Activated CD4-positive, alpha-beta T cell treated with anti-CD3 and anti-CD28 coated beads, Interleukin-2, amount 10 ng/mL, durations not matched to agents 24 days and 14 days (primary cell): ENCODE data around the gene PSMD11. TPM values are rescaled to one million over a fixed set of nuclear protein-coding genes. Genes with fewer than 3 reads are reported as not detected.

Source experiments
- DNase-seq: peaks from one replicate; pipeline ENCODE4 v3.0.0; 2022
- H3K27ac Mint-ChIP-seq: one replicate; pipeline ENCODE4 v1.8.0; 2022; ENCODE audit warnings: mild to moderate bottlenecking, mixed read lengths
- H3K27me3 Mint-ChIP-seq: one replicate; pipeline ENCODE4 v1.8.0; 2022; ENCODE audit warnings: mixed read lengths
- H3K36me3 Mint-ChIP-seq: one replicate; pipeline ENCODE4 v1.8.0; 2022; ENCODE audit warnings: low read depth, mild to moderate bottlenecking, mixed read lengths
- H3K4me1 Mint-ChIP-seq: one replicate; pipeline ENCODE4 v1.8.0; 2021; ENCODE audit warnings: mixed read lengths
- H3K4me3 Mint-ChIP-seq: one replicate; pipeline ENCODE4 v1.8.0; 2022; ENCODE audit warnings: mild to moderate bottlenecking, moderate library complexity, mixed read lengths
- H3K9me3 Mint-ChIP-seq: one replicate; pipeline ENCODE4 v1.8.0; 2021; ENCODE audit warnings: mixed read lengths
- intact Hi-C: fragments of 100-400 bp; cut with micrococcal nuclease; formaldehyde crosslinking; loops from one replicate; pipeline ENCODE4 v1.15.1; 2023
- total RNA-seq: library from RNA; stranded (reverse); gene quantifications from 2 replicates; pipeline ENCODE4 v1.2.3, GENCODE V29; 2022

Gene PSMD11
- total RNA-seq, 1 donor from 2014 or later = 217 TPM

DNA sequence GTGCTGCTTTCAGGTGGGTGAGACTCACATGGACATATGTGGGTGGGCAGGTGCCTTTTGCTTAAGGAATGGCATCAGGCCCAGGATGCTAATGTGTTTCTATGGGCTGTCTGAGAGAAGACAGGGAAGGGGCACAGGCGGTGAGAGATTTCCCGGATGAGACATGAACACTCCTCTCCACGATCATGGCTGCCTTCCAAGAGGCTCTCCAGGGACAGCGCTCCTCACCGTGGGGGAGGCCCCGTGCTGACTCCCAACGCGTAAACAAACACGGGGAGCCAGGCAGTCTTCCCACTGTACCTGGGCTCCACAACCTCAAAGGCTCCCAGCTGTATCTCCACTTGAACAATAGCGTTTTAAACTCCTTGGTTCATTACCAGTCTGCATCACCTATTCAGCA, 85.3 kb downstream of the PSMD11 start:
- Mint-ChIP-seq H3K4me3 (no peak overlapping the region), H3K4me1 (peaks cover 21% of the 10 kb centered on the region), H3K36me3 (peaks cover 2% of the 10 kb centered on the region), H3K9me3 (no peaks in the 10 kb centered on the region), H3K27ac (no peak overlapping the region), H3K27me3 (peaks cover 2% of the 10 kb centered on the region)
- DNase-seq = peak; percentile 54
- intact Hi-C loops = no loop called here

Other genes with a start within 250 kb of the PSMD11 start
- gene RHBDL3, start 178.7 kb upstream of the PSMD11 start, total RNA-seq = 0.12 and 0.31 TPM in 2 replicates
- 32.2 and 33.5 TPM in 2 replicates for gene C17orf75, start 102.3 kb upstream of the PSMD11 start, total RNA-seq
- gene ZNF207, start 94.4 kb upstream of the PSMD11 start, total RNA-seq = 269 and 272 TPM in 2 replicates
- gene CDK5R1, start 42.5 kb downstream of the PSMD11 start, total RNA-seq = 7.2 and 8.2 TPM in 2 replicates